ENCODE results near the gene LYPD6B.
"Not testable (repeated sequence)": the region's sequence is repeated elsewhere in the genome, so short reads cannot be mapped to it uniquely, and the experiment has no call there.

Gene LYPD6B

DNA sequence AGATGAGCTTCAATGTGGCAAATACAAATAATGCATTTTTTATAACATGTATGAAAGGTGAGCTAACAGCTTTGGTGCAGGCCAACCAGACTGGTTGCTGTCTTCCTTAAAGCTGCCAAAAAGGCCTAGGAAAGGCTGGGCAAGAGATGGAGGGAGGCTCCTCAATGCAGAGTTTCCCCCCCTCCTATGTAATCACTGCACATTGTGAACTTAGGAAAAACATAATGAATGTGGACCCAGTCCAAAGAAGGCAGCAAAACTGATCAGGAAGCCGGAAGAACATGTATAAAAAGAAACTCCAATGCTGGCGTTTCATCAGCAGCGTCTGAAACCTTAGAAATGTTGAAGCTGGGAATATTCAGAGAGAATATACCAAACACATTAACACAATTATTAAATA, 207.7 kb downstream of the LYPD6B start:
- TF ChIP-seq EZH2 (IDR thresholded peaks at IDR 0.05; ENCODE audit: borderline replicate concordance, low read length): no peak
- TF ChIP-seq, protein P1, sequence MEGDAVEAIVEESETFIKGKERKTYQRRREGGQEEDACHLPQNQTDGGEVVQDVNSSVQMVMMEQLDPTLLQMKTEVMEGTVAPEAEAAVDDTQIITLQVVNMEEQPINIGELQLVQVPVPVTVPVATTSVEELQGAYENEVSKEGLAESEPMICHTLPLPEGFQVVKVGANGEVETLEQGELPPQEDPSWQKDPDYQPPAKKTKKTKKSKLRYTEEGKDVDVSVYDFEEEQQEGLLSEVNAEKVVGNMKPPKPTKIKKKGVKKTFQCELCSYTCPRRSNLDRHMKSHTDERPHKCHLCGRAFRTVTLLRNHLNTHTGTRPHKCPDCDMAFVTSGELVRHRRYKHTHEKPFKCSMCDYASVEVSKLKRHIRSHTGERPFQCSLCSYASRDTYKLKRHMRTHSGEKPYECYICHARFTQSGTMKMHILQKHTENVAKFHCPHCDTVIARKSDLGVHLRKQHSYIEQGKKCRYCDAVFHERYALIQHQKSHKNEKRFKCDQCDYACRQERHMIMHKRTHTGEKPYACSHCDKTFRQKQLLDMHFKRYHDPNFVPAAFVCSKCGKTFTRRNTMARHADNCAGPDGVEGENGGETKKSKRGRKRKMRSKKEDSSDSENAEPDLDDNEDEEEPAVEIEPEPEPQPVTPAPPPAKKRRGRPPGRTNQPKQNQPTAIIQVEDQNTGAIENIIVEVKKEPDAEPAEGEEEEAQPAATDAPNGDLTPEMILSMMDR (IDR thresholded peaks at IDR 0.05; ENCODE audit: low read length): no peak
- Histone ChIP-seq H4K20me1 (ENCODE audit: insufficient read depth, low read length) (no peaks in the 10 kb centered on the region), H3K9ac (ENCODE audit: low read length) (no peak overlapping the region)

DNA sequence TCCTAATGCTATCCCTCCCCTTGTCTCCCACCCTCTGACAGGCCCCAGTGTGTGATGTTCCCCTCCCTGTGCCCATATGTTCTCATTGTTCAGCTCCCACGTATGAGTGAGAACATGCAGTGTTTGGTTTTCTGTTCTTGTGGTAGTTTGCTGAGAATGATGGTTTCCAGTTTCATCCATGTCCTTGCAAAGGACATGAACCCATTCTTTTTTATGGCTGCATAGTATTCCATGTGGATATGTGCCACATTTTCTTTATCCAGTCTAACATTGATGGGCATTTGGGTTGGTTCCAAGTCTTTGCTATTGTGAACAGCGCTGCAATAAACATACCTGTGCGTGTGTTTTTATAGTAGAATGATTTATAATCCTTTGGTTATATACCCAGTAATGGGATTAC, 212.9 kb downstream of the LYPD6B start:
- H3K27ac ChIP-seq (ENCODE audit: low read depth, low read length, poor library complexity, severe bottlenecking); H3F3A ChIP-seq (ENCODE audit: insufficient read depth, low read length); H3K9me3 ChIP-seq (ENCODE audit: low read length); H2AFZ ChIP-seq (ENCODE audit: low read length); H3K9ac ChIP-seq (ENCODE audit: low read length); H3K36me3 ChIP-seq (ENCODE audit: insufficient read depth, low read length); H3K4me2 ChIP-seq (ENCODE audit: low read length); H3K27me3 ChIP-seq (ENCODE audit: insufficient read depth, low read length); H3K4me1 ChIP-seq (ENCODE audit: insufficient read depth, low read length, severe bottlenecking); H4K20me1 ChIP-seq (ENCODE audit: insufficient read depth, low read length); H3K79me2 ChIP-seq (ENCODE audit: insufficient read depth, low read length); H3K9me2 ChIP-seq (ENCODE audit: low read depth, low read length); H3K4me3 ChIP-seq (ENCODE audit: low read depth, low read length, poor library complexity, severe bottlenecking): not testable (repeated sequence)

More for the DNA sequence above, 207.7 kb downstream of the LYPD6B start:
- Histone ChIP-seq H3K4me3 (ENCODE audit: low read depth, low read length, poor library complexity, severe bottlenecking) (no peak overlapping the region), H3K27me3 (ENCODE audit: insufficient read depth, low read length) (no peaks in the 10 kb centered on the region), H3K36me3 (ENCODE audit: insufficient read depth, low read length) (no peaks in the 10 kb centered on the region), H3K9me3 (ENCODE audit: low read length) (no peaks in the 10 kb centered on the region), H2AFZ (ENCODE audit: low read length) (no peak overlapping the region), H3K4me1 (ENCODE audit: insufficient read depth, low read length, severe bottlenecking) (no peaks in the 10 kb centered on the region), H3K27ac (ENCODE audit: low read depth, low read length, poor library complexity, severe bottlenecking) (no peak overlapping the region), H3K4me2 (ENCODE audit: low read length) (no peak overlapping the region), H3K9me2 (ENCODE audit: low read depth, low read length) (no peaks in the 10 kb centered on the region), H3K79me2 (ENCODE audit: insufficient read depth, low read length) (no peaks in the 10 kb centered on the region), H3F3A (ENCODE audit: insufficient read depth, low read length) (no peaks in the 10 kb centered on the region)

DNA sequence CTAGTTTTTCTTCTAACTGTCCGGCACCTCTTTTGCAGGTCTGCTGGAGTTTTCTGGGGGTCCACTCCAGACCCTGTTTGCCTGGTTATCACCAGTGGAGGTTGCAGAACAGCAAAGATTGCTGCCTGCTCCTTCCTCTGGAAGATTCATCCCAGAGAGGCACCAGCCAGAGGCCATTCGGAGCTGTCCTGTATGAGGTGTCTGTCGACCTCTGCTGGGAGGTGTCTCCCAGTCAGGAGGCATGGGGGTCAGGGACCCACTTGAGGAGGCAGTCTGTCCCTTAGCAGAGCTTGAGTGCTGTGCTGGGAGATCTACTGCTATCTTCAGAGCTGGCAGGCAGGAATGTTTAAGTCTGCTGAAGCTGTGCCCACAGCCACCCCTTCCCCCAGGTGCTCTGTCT, 218.4 kb downstream of the LYPD6B start:
- not testable (repeated sequence) for H3K36me3 ChIP-seq (ENCODE audit: insufficient read depth, low read length); H4K20me1 ChIP-seq (ENCODE audit: insufficient read depth, low read length); H3K4me1 ChIP-seq (ENCODE audit: insufficient read depth, low read length, severe bottlenecking); H3K27me3 ChIP-seq (ENCODE audit: insufficient read depth, low read length); H3F3A ChIP-seq (ENCODE audit: insufficient read depth, low read length); H3K4me2 ChIP-seq (ENCODE audit: low read length); H3K4me3 ChIP-seq (ENCODE audit: low read depth, low read length, poor library complexity, severe bottlenecking); H3K79me2 ChIP-seq (ENCODE audit: insufficient read depth, low read length); H3K9me2 ChIP-seq (ENCODE audit: low read depth, low read length); H2AFZ ChIP-seq (ENCODE audit: low read length); H3K27ac ChIP-seq (ENCODE audit: low read depth, low read length, poor library complexity, severe bottlenecking); H3K9me3 ChIP-seq (ENCODE audit: low read length); H3K9ac ChIP-seq (ENCODE audit: low read length)

- no peaks in the 10 kb centered on the region for H3K27me3 ChIP-seq (ENCODE audit: insufficient read depth, low read length)
- no peak for TF ChIP-seq EZH2 (IDR thresholded peaks at IDR 0.05; ENCODE audit: borderline replicate concordance, low read length)
- TF ChIP-seq, protein P1 (IDR thresholded peaks at IDR 0.05; ENCODE audit: low read length): no peak
These were observed 220.0 kb downstream of the LYPD6B start for GRCh38 chr2:149258531-149258930.

More at GRCh38 chr2:149258531-149258930, 220.0 kb downstream of the LYPD6B start:
- Histone ChIP-seq H3K4me3 (ENCODE audit: low read depth, low read length, poor library complexity, severe bottlenecking) (no peak overlapping the region), H3K79me2 (ENCODE audit: insufficient read depth, low read length) (no peaks in the 10 kb centered on the region), H3K9ac (ENCODE audit: low read length) (no peak overlapping the region), H3K9me2 (ENCODE audit: low read depth, low read length) (no peaks in the 10 kb centered on the region), H3K27ac (ENCODE audit: low read depth, low read length, poor library complexity, severe bottlenecking) (no peak overlapping the region), H3K4me1 (ENCODE audit: insufficient read depth, low read length, severe bottlenecking) (no peaks in the 10 kb centered on the region), H3F3A (ENCODE audit: insufficient read depth, low read length) (no peaks in the 10 kb centered on the region), H2AFZ (ENCODE audit: low read length) (no peak overlapping the region), H3K9me3 (ENCODE audit: low read length) (no peaks in the 10 kb centered on the region), H3K36me3 (ENCODE audit: insufficient read depth, low read length) (no peaks in the 10 kb centered on the region), H3K4me2 (ENCODE audit: low read length) (no peak overlapping the region), H4K20me1 (ENCODE audit: insufficient read depth, low read length) (no peaks in the 10 kb centered on the region)

Measured in OCI-LY1 (cell line).